GM19240 (cell line): Measurements from ENCODE around the gene SNX3.

ENCODE experiments used
- DNase-seq: peaks from one replicate; pipeline ENCODE4 v3.0.0; 2011; ENCODE audit warnings: low spot score; ENCODE audit not compliant: insufficient read length

The SNX3 gene

DNA sequence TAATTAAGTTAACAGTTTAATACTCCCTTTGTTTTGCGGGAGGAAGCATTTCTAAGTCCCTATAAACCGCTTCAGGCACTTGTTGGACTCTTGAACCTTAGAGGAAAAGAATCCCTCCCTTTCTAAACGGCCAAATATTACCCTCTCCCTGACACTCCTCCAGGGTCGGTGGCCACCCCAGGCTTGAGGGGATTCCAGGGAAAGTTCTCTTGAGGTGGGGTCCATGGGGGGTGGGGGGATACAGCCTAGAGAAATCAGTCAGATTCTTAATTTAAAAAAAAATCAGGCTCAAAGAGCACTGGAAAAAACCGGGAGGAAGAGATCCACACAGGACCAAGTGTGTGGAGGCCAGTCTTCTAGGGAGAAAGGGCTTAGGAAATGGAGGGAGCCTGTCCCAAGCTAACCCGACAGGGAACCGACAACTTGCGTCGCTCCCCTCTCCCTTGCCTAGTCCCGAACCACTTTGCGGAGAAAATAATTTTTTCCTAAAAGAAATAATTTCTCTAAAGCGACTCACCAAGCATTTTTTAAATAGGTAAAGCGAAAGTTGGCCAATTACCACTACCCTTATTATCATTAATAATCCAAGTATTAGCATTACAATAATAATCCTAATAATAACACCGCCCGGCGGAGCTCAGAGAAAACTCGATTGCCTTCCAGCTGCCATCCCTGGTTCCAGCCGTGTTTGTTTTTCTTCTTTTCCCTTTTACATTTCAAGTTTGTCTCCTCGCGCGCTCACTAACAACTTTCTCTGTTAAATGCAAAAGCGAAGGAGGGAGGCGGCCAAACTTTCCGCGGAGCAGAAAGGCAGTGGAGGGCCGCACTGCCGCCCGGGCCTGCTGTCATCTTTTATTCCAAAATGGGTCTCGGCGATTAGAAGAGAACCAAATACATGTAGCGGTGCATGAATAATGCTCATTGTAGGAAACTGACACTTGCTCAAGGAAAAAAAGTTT lies 90.2 kb downstream of the SNX3 start:
- DNase-seq, result no peak

DNA sequence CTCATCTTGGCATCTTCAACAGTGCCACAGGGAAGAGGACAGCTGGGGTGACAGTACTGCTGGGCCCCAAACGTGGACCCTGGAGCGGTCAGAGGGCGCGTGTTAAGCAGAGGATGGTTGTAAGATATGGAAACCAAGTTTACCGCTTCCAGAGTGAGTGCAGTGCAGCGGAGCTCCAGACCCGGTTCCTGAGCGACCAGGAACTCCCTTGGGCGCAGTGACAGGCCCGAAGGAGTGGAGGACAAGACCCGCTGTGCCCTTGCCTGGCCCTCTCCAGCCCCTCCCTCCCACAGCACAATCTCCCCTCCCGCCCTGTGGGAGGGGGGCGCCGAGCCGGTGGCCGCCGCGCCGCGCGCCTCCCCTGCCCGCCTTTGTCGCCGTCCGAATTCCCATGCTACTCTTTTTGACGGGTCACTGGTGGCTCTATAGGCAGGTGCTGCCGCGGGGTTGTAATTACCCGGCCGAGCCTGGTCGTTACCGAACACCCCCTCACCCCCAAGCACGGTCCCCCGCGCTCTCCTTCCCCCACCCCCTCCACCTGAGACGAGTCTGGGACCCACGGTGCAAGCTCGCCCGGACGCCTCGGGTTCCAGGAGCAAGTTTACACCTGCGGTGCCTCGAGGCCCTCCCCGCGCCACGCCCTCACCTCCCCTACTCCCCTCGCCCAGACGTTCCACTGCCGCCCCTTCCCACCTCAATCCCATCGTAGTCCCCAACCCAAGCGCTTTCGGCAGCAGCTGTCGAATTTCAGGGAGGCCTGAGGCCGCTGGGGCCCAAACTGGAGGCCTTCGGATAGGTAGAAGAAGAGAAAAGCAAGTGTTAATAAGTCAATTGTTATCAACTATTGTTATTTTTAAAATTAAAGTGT lies 91.1 kb downstream of the SNX3 start:
- DNase-seq, result no peak

- DNase-seq, result no peak
These were observed 92.1 kb downstream of the SNX3 start for GRCh38 chr6:108168501-108169463.

- DNase-seq, result no peak
These were observed 92.8 kb downstream of the SNX3 start for GRCh38 chr6:108168090-108168463.

DNA sequence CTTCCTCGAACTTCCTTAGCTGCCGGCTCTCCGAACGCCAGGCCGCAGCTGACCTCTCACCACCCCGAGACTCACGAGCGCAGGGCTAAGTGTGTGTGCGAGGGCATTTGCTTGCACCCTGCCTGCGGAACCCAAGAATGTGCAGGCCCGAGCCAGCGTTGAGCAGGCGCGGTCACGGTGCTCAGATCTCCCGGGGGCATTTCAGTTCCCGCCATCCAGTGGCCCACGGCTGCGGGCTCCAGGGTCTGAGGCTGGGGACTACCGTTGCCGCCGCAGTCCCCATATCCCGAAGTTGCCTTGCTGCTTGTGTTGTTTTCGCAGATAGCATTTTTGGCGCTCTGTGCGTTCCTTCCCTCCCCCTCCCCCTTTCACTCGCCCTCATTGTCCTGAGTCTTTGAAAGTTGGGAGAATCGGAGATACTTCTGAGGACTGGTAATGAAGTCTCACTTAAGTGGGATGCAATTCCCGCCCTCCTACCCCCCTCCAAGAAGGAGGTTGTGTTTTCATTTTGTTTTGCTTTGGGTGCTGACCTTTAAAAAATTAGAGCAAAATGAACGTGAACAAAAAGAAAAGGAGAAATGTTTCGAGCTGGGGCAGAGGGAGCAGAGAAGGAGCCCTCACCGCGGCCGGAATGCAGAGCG lies 93.3 kb downstream of the SNX3 start:
- no peak for DNase-seq

DNA sequence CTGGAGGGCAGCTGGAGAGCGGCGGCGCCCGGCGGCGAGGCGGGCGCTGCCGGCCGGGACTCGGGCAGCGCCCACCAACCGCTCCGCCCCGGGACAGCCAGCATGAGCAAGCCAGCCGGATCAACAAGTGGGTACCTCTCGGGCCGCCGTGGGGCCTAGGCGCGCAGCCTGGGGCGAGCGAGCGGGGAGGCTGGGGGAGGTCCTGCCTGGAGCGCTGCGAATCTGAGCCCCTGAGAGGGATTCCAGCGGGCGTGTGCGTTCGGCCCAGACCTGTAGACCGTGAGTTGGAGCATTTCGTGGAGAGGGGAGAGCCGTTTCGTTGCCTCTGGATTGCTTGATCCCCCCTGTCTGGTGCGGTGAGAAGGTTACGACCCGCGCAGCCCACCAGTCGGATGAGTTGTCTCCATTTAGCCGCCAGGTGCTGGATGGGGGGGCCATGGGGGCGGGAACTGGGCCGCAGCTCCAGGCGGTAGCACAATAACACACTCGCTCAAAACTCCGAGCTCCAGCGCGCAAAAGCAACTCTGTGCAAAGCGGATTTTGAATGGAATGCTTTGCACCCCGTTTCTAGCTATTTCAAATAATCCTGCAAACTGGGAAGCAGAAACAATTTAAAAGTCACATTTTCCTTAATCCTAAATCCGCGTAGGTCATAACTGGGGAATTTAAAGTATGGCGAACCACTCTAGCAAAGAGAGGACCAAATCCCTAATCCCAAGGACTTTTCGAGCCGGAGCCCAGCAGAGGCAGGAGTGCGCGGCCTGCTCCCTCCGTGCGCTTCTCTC lies 94.0 kb downstream of the SNX3 start:
- DNase-seq, result no peak

- no peak for DNase-seq
These were observed 94.9 kb downstream of the SNX3 start, which contains the start of gene NR2E1 for GRCh38 chr6:108165714-108166663. Gene NR2E1, plus strand, starts transcription at chr6:108166022. Its CDS starts 744 bp downstream, at chr6:108166766.

DNA sequence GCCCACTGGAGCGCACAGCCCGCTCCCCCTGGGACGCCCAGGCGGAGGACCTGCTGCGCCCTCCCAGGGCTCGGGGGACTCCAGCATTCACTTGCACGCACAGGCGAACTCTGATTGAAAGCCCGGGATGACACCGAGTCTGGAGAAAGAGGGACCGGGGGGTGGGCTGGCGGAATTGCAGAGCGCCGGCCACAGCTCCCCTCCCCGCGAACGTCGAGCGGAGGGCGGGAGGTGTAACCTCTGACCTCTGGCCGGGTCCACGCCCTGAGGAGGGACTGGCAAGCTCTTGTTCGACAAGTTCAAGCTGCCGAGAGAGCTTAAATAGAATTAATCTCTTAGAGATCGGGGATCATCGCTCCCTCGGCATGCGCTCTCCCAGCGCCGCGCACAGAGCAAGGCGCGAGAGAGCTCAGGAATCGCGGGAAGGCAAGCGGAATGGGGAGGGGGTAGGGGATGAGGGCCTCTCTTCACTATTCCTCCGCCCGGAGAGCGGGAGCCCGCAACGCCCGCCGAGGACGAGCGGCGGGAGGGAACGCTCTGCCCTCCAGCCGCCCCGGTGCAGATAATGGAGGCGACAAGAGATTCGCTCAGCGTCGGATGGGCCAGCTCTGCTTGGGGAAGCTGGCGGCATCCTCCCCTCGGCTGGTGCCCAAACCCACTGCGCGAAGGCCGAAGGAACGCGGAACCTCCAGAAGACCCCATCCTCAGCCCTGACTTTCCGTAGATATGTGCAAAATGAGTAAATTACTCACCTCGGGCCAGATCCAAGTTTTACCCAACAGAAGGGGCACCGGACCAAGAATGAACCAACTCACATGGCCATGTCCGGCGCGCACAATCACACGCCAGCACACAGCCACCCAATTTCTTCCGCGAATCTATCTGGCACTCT lies 95.8 kb downstream of the SNX3 start:
- no peak for DNase-seq

GRCh38 chr6:108164543-108164814 lies 96.4 kb downstream of the SNX3 start:
- no peak for DNase-seq

DNA sequence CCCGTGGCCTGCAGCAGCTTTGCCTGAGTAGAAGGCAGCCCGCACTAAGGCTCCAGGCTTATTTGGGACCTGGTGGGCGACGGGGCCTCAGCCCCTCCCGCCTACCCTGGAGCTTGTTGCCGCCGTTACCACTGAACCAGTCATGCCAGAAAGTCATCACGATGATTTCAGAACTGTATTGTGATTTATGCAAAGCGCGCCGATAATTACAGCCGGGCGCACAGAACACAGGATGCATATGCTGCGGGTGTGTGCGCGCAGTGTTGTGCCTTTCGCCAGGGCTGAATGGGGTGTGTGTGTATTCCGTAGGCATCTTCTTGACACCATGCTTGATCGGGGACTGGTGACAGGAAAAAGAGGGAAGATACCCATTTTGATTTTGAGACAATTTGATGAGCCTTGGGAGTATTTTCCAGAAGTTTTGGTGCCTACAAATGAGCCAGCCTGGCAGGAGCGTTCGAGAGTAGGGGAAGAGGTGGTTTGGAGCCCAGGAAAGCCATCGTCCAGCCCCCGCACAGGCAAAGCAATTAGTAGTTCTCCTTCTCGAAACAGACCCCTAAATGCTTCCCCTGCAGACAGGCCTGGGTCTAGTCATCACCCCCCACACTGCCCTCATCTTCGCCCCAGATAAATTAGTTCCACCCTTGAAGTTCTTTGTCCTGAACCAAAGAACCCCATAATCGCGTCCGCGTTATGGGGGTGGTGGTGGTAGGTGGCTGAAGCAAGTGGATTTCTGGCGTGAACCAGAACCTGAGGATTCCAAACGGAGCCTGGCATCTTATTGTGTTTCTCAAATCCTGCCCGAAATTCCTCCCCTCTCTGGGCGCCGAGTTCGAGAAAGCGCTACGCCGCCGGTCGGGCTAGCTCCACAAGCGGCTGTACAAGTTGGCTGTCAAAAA lies 96.9 kb downstream of the SNX3 start:
- no peak for DNase-seq

GRCh38 chr6:108163267-108163643 lies 97.6 kb downstream of the SNX3 start:
- DNase-seq, result no peak

GRCh38 chr6:108161724-108162282 lies 99.0 kb downstream of the SNX3 start:
- DNase-seq, result no peak
